HCT116 (cell line): ENCODE results near the gene FAM13C. TPM values are rescaled to one million over a fixed set of nuclear protein-coding genes. Genes with fewer than 3 reads are reported as not detected.

Experiments
- ATAC-seq: fragments of 200-7000 bp; cut with Tn5 transposase; 2 replicates; pipeline ENCODE4 v1.9.1; 2020; ENCODE audit warnings: mild to moderate bottlenecking, moderate library complexity
- BruUV-seq: library from RNA; stranded (reverse); fragments of 400-500 nt; replicated peaks from 2 replicates; lab custom pipeline; 2021; lab: Mats Ljungman, UMichigan
- CTCF ChIA-PET: fragments of 300-600 bp; sonication (Branson Sonifier 250); formaldehyde crosslinking; loops from one replicate; lab custom pipeline; 2021; ENCODE audit warnings: antibody characterized with exemption; lab: Charles Lee
- POLR2A ChIA-PET: fragments of 300-600, 350-600 bp; sonication (Branson Sonifier 250); formaldehyde crosslinking; loops from one replicate; lab custom pipeline; 2021; ENCODE audit warnings: antibody characterized with exemption; lab: Charles Lee
- RAD21 ChIA-PET, 2 experiments: fragments of 300-600 bp; sonication (Branson Sonifier 250); formaldehyde crosslinking; loops; one replicate each; lab custom pipeline; 2023; ENCODE audit warnings: low total read pairs in 2 of 2; ENCODE audit not compliant: uncharacterized antibody in 2 of 2, unreplicated experiment in 2 of 2, low non-redundant PET in 1 of 2; lab: Charles Lee
- DNase-seq: peaks from one replicate; pipeline ENCODE4 v3.0.0-alpha.2; 2010; ENCODE audit warnings: low read depth, low spot score
- H2AFZ ChIP-seq: fragments of 200-600 bp; shearing (Covaris generic), sonication (generic); 2 replicates; pipeline ENCODE4 v1.6.1; 2017; ENCODE audit warnings: low read depth, mixed run types, mixed read lengths, antibody characterized with exemption, low read length; ENCODE audit not compliant: poor library complexity, severe bottlenecking
- H3K27ac ChIP-seq: 2 replicates; pipeline ENCODE4 v1.5.1; 2012; ENCODE audit warnings: low read depth, low read length
- H3K27me3 ChIP-seq: fragments of 200-600 bp; sonication (generic); 2 replicates; pipeline ENCODE4 v1.6.1; 2016; ENCODE audit warnings: mixed run types, low read length, mixed read lengths; ENCODE audit not compliant: insufficient read depth
- H3K36me3 ChIP-seq, 2 experiments: fragments of 200-500 bp in 1 of 2; fragments of 200-600 bp in 1 of 2; sonication (Bioruptor generic) in 1 of 2; sonication (generic) in 1 of 2; 2 replicates each; pipeline versions ENCODE4 v1.5.1 to v1.6.1; 2014 to 2016; ENCODE audit warnings: low read length in 2 of 2, inconsistent platforms in 1 of 2, mixed read lengths in 1 of 2, mixed run types in 1 of 2; ENCODE audit not compliant: insufficient read depth in 2 of 2, control insufficient read depth in 1 of 2
- H3K4me1 ChIP-seq, 2 experiments: fragments of 200-600 bp in 1 of 2; sonication (generic) in 1 of 2; 2 replicates each; pipeline versions ENCODE4 v1.5.1 to v1.6.1; 2012 to 2017; ENCODE audit warnings: low read length in 2 of 2, inconsistent platforms in 1 of 2, mild to moderate bottlenecking in 1 of 2, mixed read lengths in 1 of 2, mixed run types in 1 of 2, moderate library complexity in 1 of 2; ENCODE audit not compliant: insufficient read depth in 2 of 2, control insufficient read depth in 1 of 2
- H3K4me2 ChIP-seq: fragments of 200-600 bp; sonication (generic); 2 replicates; pipeline ENCODE4 v1.6.1; 2017; ENCODE audit warnings: mixed run types, low read length, mixed read lengths
- H3K4me3 ChIP-seq, 2 experiments: fragments of 200-600 bp in 1 of 2; sonication (generic) in 1 of 2; replicated peaks in 1 of 2; 2 replicates each; pipeline ENCODE4 v1.5.1; 2011 to 2016; ENCODE audit warnings: low read length in 2 of 2, control low read depth in 1 of 2, low read depth in 1 of 2, mild to moderate bottlenecking in 1 of 2, mixed read lengths in 1 of 2, mixed run types in 1 of 2
- H3K79me2 ChIP-seq: fragments of 200-600 bp; sonication (generic); 2 replicates; pipeline ENCODE4 v1.6.1; 2017; ENCODE audit warnings: mild to moderate bottlenecking, mixed run types, low read length, moderate library complexity, mixed read lengths; ENCODE audit not compliant: insufficient read depth
- H3K9ac ChIP-seq: fragments of 200-600 bp; sonication (generic); 2 replicates; pipeline ENCODE4 v1.6.1; 2016; ENCODE audit warnings: low read length, mixed read lengths
- H3K9me2 ChIP-seq: fragments of 200-600 bp; sonication (generic), shearing (Covaris generic); 2 replicates; pipeline ENCODE4 v1.6.1; 2017; ENCODE audit warnings: mixed run types, mild to moderate bottlenecking, moderate library complexity; ENCODE audit not compliant: insufficient read depth
- H3K9me3 ChIP-seq, 2 experiments: fragments of 200-500 bp in 1 of 2; fragments of 200-600 bp in 1 of 2; sonication (Bioruptor generic) in 1 of 2; sonication (generic) in 1 of 2; 2 replicates each; pipeline ENCODE4 v1.6.1; 2014 to 2017; ENCODE audit warnings: low read length in 2 of 2, mixed read lengths in 2 of 2, inconsistent platforms in 1 of 2, low read depth in 1 of 2, mild to moderate bottlenecking in 1 of 2, mixed run types in 1 of 2, moderate library complexity in 1 of 2; ENCODE audit not compliant: control insufficient read depth in 1 of 2, insufficient read depth in 1 of 2
- H4K20me1 ChIP-seq: fragments of 200-600 bp; sonication (generic), shearing (Covaris generic); 2 replicates; pipeline ENCODE4 v1.6.1; 2017; ENCODE audit warnings: mixed run types, mild to moderate bottlenecking, moderate library complexity; ENCODE audit not compliant: insufficient read depth
- CBX3 ChIP-seq: IDR thresholded peaks from 2 replicates; pipeline ENCODE4 v1.6.1; 2012; ENCODE audit warnings: low read depth
- CEBPB ChIP-seq: IDR thresholded peaks from 2 replicates; pipeline ENCODE4 v1.6.1; 2012; ENCODE audit warnings: low read depth
- CTCF ChIP-seq, 3 experiments: fragments of 200-600 bp in 1 of 3; sonication (generic) in 1 of 3; IDR thresholded peaks in 2 of 3; conservative IDR thresholded peaks in 1 of 3; 2 replicates each; pipeline ENCODE4 v1.5.1; 2012 to 2017; ENCODE audit warnings: low read depth in 2 of 3, low read length in 2 of 3, antibody characterized with exemption in 1 of 3, borderline replicate concordance in 1 of 3, control low read depth in 1 of 3, mild to moderate bottlenecking in 1 of 3, mixed read lengths in 1 of 3, mixed run types in 1 of 3, moderate library complexity in 1 of 3; ENCODE audit not compliant: insufficient read depth in 1 of 3
- EGR1 ChIP-seq: IDR thresholded peaks from 2 replicates; pipeline ENCODE4 v1.6.1; 2012; ENCODE audit warnings: low read depth
- EZH2 ChIP-seq: fragments of 200-600 bp; sonication (generic); IDR thresholded peaks from 2 replicates; pipeline ENCODE4 v1.6.1; 2017; ENCODE audit warnings: antibody characterized with exemption, mixed run types
- EZH2phosphoT487 ChIP-seq: fragments of 200-600 bp; IDR thresholded peaks from 2 replicates; pipeline ENCODE4 v1.6.1; 2018; ENCODE audit warnings: antibody characterized with exemption, borderline replicate concordance
- MAX ChIP-seq: IDR thresholded peaks from 2 replicates; pipeline ENCODE4 v1.6.1; 2012
- SP1 ChIP-seq: IDR thresholded peaks from 2 replicates; pipeline ENCODE4 v1.6.1; 2012; ENCODE audit warnings: low read depth
- ZBTB33 ChIP-seq: IDR thresholded peaks from 2 replicates; pipeline ENCODE4 v1.6.1; 2011; ENCODE audit warnings: mild to moderate bottlenecking, low read length, moderate library complexity; ENCODE audit not compliant: insufficient replicate concordance; ENCODE audit errors: extremely low read depth
- intact Hi-C: fragments of 100-400 bp; cut with micrococcal nuclease; formaldehyde crosslinking; loops from 2 replicates; pipeline ENCODE4 v1.10.0; 2022
- total RNA-seq: library from RNA; stranded (reverse); gene quantifications from one replicate; pipeline ENCODE4 v1.2.1, GENCODE V29; 2021; ENCODE audit not compliant: unreplicated experiment

The FAM13C gene
- total RNA-seq, 1 experiment from 2014 or later: 0.42 TPM

- BruUV-seq: no TSS peak
Measured at GRCh38 chr10:59301067-59301754, 61.1 kb downstream of the FAM13C start.

GRCh38 chr10:59300386-59300785 is 62.0 kb downstream of the FAM13C start:
- no peak overlapping the region for H3K27ac ChIP-seq
- DNase-seq: no peak
- no peaks in the 10 kb centered on the region for H3K4me1 ChIP-seq
- CTCF ChIA-PET: no interaction called here
- RAD21 ChIA-PET: no interaction called here
- H4K20me1 ChIP-seq: no peaks in the 10 kb centered on the region
- no peak overlapping the region for H3K4me2 ChIP-seq
- intact Hi-C loops: no loop called here
- no peaks in the 10 kb centered on the region for H3K9me3 ChIP-seq
- H2AFZ ChIP-seq: no peak overlapping the region
- TF ChIP-seq MAX (no peak), EZH2phosphoT487 (no peak), EGR1 (no peak), CEBPB (no peak), CTCF (IDR thresholded peaks at IDR 0.05 in 2 of 3, conservative IDR thresholded peaks at IDR 0.05 in 1 of 3; ENCODE audit: borderline replicate concordance in 1 of 3, insufficient read depth in 1 of 3, low read depth in 2 of 3, low read length in 2 of 3) (no peak), EZH2 (no peak)
- H3K9ac ChIP-seq: no peak overlapping the region
- POLR2A ChIA-PET: no interaction called here
- H3K79me2 ChIP-seq: no peaks in the 10 kb centered on the region
- BruUV-seq: no TSS peak
- ATAC-seq: no peak
- H3K9me2 ChIP-seq: no peaks in the 10 kb centered on the region
- H3K36me3 ChIP-seq: no peaks in the 10 kb centered on the region
- H3K27me3 ChIP-seq: no peaks in the 10 kb centered on the region
- no peak overlapping the region for H3K4me3 ChIP-seq

More at GRCh38 chr10:59301067-59301754, 61.1 kb downstream of the FAM13C start:
- intact Hi-C loops: no loop called here
- ChIA-PET CTCF (interaction anchor here (0.7 kb wide), 1 partner anchor 187 kb away, joined by 3 read pairs; no protein-coding TSS in a partner anchor), POLR2A (no interaction called here), RAD21 (no interaction called here)
- H3K79me2 ChIP-seq: no peaks in the 10 kb centered on the region
- no peak overlapping the region for H3K9ac ChIP-seq
- no peaks in the 10 kb centered on the region for H3K9me3 ChIP-seq
- H3K4me2 ChIP-seq: no peak overlapping the region
- no peaks in the 10 kb centered on the region for H3K27me3 ChIP-seq
- no peak for DNase-seq
- no peaks in the 10 kb centered on the region for H3K4me1 ChIP-seq
- no peaks in the 10 kb centered on the region for H3K9me2 ChIP-seq
- no peak overlapping the region for H3K27ac ChIP-seq
- no peaks in the 10 kb centered on the region for H4K20me1 ChIP-seq
- ATAC-seq: no peak
- H3K4me3 ChIP-seq: no peak overlapping the region
- no peaks in the 10 kb centered on the region for H3K36me3 ChIP-seq
- no peak overlapping the region for H2AFZ ChIP-seq
- TF ChIP-seq SP1 (no peak), ZBTB33 (no peak), CBX3 (no peak), EGR1 (no peak)
